Common myeloid progenitor, CD34-positive (primary cell): Measurements from ENCODE around the gene SDK1.

ENCODE experiments used
- CTCF ChIA-PET: fragments of 350-600 bp; sonication (Branson Sonifier 250); formaldehyde crosslinking; loops from one replicate; lab custom pipeline; 2021; ENCODE audit warnings: antibody characterized with exemption; lab: Charles Lee
- POLR2A ChIA-PET: fragments of 350-600 bp; sonication (Branson Sonifier 250); formaldehyde crosslinking; loops from one replicate; lab custom pipeline; 2021; ENCODE audit warnings: antibody characterized with exemption; lab: Charles Lee
- DNase-seq, 3 donors: peaks; one replicate each; pipeline versions ENCODE4 v3.0.0 to v3.0.0-alpha.2; 2013
- H3K27ac ChIP-seq, 2 experiments: 1 replicate in 1 of 2; 2 replicates in 1 of 2; pipeline ENCODE4 v1.7.0; 2013; ENCODE audit warnings: inconsistent platforms in 2 of 2, low read length in 2 of 2, mild to moderate bottlenecking in 2 of 2, low read depth in 1 of 2, moderate library complexity in 1 of 2; ENCODE audit not compliant: severe bottlenecking in 2 of 2, insufficient read depth in 1 of 2, poor library complexity in 1 of 2
- H3K27me3 ChIP-seq, 5 experiments: replicated peaks in 2 of 5; 1 replicate in 3 of 5; 2 replicates in 2 of 5; pipeline versions ENCODE4 v1.6.1 to v1.7.0; 2013; ENCODE audit warnings: low read length in 4 of 5, mild to moderate bottlenecking in 2 of 5, moderate library complexity in 2 of 5, inconsistent platforms in 1 of 5; ENCODE audit not compliant: insufficient read depth in 5 of 5, control insufficient read depth in 4 of 5
- H3K36me3 ChIP-seq, 4 experiments: 1 replicate in 2 of 4; 2 replicates in 2 of 4; pipeline versions ENCODE4 v1.6.1 to v1.7.0; 2013; ENCODE audit warnings: low read length in 3 of 4, control low read depth in 1 of 4, mild to moderate bottlenecking in 1 of 4; ENCODE audit not compliant: control insufficient read depth in 4 of 4, insufficient read depth in 4 of 4
- H3K4me1 ChIP-seq, 4 experiments: 1 replicate in 3 of 4; 2 replicates in 1 of 4; pipeline versions ENCODE4 v1.6.1 to v1.7.1; 2013; ENCODE audit warnings: low read length in 3 of 4, mild to moderate bottlenecking in 3 of 4, control low read depth in 1 of 4, inconsistent platforms in 1 of 4, moderate library complexity in 1 of 4; ENCODE audit not compliant: control insufficient read depth in 4 of 4, insufficient read depth in 4 of 4; ENCODE audit errors: control extremely low read depth in 1 of 4
- H3K4me3 ChIP-seq, 7 experiments: 1 replicate in 4 of 7; 2 replicates in 3 of 7; pipeline versions ENCODE4 v1.5.1 to v1.7.0; 2013; ENCODE audit warnings: mild to moderate bottlenecking in 7 of 7, low read length in 6 of 7, moderate library complexity in 6 of 7, inconsistent platforms in 2 of 7, low read depth in 2 of 7, control low read depth in 1 of 7; ENCODE audit not compliant: insufficient read depth in 4 of 7, control insufficient read depth in 1 of 7; ENCODE audit errors: extremely low read depth in 1 of 7
- H3K9me3 ChIP-seq, 5 experiments: 1 replicate in 4 of 5; 2 replicates in 1 of 5; pipeline versions ENCODE4 v1.6.1 to v1.7.1; 2013; ENCODE audit warnings: low read length in 4 of 5, mild to moderate bottlenecking in 2 of 5, inconsistent platforms in 1 of 5, low read depth in 1 of 5, moderate library complexity in 1 of 5; ENCODE audit not compliant: control insufficient read depth in 4 of 5, insufficient read depth in 2 of 5; ENCODE audit errors: control extremely low read depth in 1 of 5
- whole genome bisulfite sequencing: methylation state at CpG from one replicate; pipeline ENCODE4 v1.1.5; 2013; ENCODE audit not compliant: insufficient coverage; 5-methylcytosine and 5-hydroxymethylcytosine counted together

The SDK1 gene

GRCh38 chr7:4168541-4168940, 867.5 kb downstream of the SDK1 start:
- POLR2A ChIA-PET = no interaction called here
- Histone ChIP-seq H3K4me3 (no peak overlapping the region), H3K4me1 (no peaks in the 10 kb centered on the region), H3K27me3 (no peaks in the 10 kb centered on the region), H3K9me3 (no peaks in the 10 kb centered on the region), H3K36me3 (no peaks in the 10 kb centered on the region), H3K27ac (no peak overlapping the region)
- CTCF ChIA-PET = interaction anchor here (0.6 kb wide), 1 partner anchor 216 kb away, joined by 3 read pairs; no protein-coding TSS in a partner anchor
- 88% methylated on average over 4 of the region's 7 CpGs for WGBS
- DNase-seq = no peak

DNA sequence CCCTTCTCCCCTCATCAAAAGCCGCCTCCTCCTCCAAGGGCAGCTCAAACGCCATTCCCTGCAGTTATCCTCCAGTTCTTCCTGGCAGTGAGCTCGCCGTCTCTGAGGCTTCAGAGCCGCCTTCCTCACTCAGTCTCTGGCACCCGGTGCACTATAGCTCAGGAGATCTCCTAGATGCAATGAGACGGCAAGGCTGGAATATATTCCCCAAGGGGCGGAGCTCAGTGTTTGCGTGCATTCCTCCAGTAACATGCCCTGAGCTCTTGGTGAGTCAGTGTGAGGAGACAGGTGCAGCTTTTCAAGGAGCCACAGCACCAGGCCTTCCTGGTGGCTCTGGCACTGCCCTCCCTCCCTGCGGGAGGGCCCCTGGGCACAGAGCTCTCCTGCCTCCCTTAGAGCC, 868.4 kb downstream of the SDK1 start:
- H3K9me3 ChIP-seq = no peaks in the 10 kb centered on the region
- 95% methylated on average over 10 of the region's 10 CpGs for WGBS
- CTCF ChIA-PET = interaction anchor here (0.5 kb wide), 1 partner anchor 57 kb away, joined by 4 read pairs; no protein-coding TSS in a partner anchor

GRCh38 chr7:4170997-4171786, 870.1 kb downstream of the SDK1 start:
- CTCF ChIA-PET = interaction anchor here (0.8 to 1.1 kb wide), 2 partner anchors 12 to 44 kb away, joined by 3 read pairs; no protein-coding TSS in a partner anchor

More for the DNA sequence above, 868.4 kb downstream of the SDK1 start:
- H3K27ac ChIP-seq = no peak overlapping the region
- no peak for DNase-seq
- no peak overlapping the region for H3K4me3 ChIP-seq
- H3K27me3 ChIP-seq = no peaks in the 10 kb centered on the region
- H3K4me1 ChIP-seq = no peaks in the 10 kb centered on the region
- POLR2A ChIA-PET = no interaction called here
- H3K36me3 ChIP-seq = no peaks in the 10 kb centered on the region

DNA sequence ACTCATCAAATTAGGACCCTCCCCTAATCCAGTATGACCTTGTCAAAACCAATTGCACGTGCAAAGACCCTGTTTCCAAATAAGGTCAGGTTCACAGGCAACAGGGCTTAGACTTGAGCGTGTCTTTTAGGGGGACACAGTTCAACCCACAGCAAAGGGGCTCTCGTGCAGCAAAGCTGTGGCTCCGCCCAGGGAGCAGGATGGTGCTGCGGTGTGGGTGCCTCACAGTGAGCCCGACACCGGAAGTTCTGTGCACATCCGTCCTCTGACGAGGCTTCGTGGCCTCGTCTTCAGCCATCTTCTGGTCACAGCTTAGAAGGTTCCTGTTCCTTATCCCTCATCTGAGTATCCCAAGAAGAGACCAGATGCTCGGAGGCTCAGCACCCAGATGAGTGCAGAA, 871.8 kb downstream of the SDK1 start:
- CTCF ChIA-PET = no interaction called here
- H3K4me3 ChIP-seq = no peak overlapping the region
- H3K4me1 ChIP-seq = no peaks in the 10 kb centered on the region
- no peaks in the 10 kb centered on the region for H3K27me3 ChIP-seq
- WGBS = 95% methylated on average over 12 of the region's 12 CpGs
- H3K36me3 ChIP-seq = no peaks in the 10 kb centered on the region
- DNase-seq = no peak
- no peak overlapping the region for H3K27ac ChIP-seq
- POLR2A ChIA-PET = no interaction called here
- H3K9me3 ChIP-seq = peaks cover 0 to 2% (median 0%) of the 10 kb centered on the region in 5 experiments

More at GRCh38 chr7:4170997-4171786, 870.1 kb downstream of the SDK1 start:
- no peak overlapping the region for H3K27ac ChIP-seq
- no peaks in the 10 kb centered on the region for H3K4me1 ChIP-seq
- DNase-seq = no peak
- no peak overlapping the region for H3K4me3 ChIP-seq
- POLR2A ChIA-PET = no interaction called here
- H3K27me3 ChIP-seq = no peaks in the 10 kb centered on the region
- H3K36me3 ChIP-seq = no peaks in the 10 kb centered on the region
- H3K9me3 ChIP-seq = no peaks in the 10 kb centered on the region
- WGBS = 97% methylated on average over 21 of the region's 22 CpGs

- no peak overlapping the region for H3K27ac ChIP-seq
- POLR2A ChIA-PET = no interaction called here
- no peak overlapping the region for H3K4me3 ChIP-seq
- peaks cover 0 to 3% (median 0%) of the 10 kb centered on the region in 5 experiments for H3K9me3 ChIP-seq
- no peak for DNase-seq
- no peaks in the 10 kb centered on the region for H3K4me1 ChIP-seq
- H3K27me3 ChIP-seq = no peaks in the 10 kb centered on the region
- no peaks in the 10 kb centered on the region for H3K36me3 ChIP-seq
- CTCF ChIA-PET = no interaction called here
- 98% methylated on average over 9 of the region's 9 CpGs for WGBS
Measured at GRCh38 chr7:4173615-4174014, 872.6 kb downstream of the SDK1 start.

- H3K36me3 ChIP-seq = no peaks in the 10 kb centered on the region
- CTCF ChIA-PET = no interaction called here
- no peak for DNase-seq
- POLR2A ChIA-PET = no interaction called here
- peaks cover 0 to 3% (median 0%) of the 10 kb centered on the region in 5 experiments for H3K9me3 ChIP-seq
- H3K27me3 ChIP-seq = no peaks in the 10 kb centered on the region
- WGBS = 97% methylated on average over 8 of the region's 8 CpGs
- H3K4me3 ChIP-seq = no peak overlapping the region
- H3K4me1 ChIP-seq = no peaks in the 10 kb centered on the region
- no peak overlapping the region for H3K27ac ChIP-seq
Measured at GRCh38 chr7:4174016-4174415, 873.0 kb downstream of the SDK1 start.

- H3K9me3 ChIP-seq = peaks cover 0 to 3% (median 0%) of the 10 kb centered on the region in 5 experiments
- ChIA-PET POLR2A (no interaction called here), CTCF (no interaction called here)
- H3K27ac ChIP-seq = no peak overlapping the region
- H3K4me1 ChIP-seq = no peaks in the 10 kb centered on the region
- no peaks in the 10 kb centered on the region for H3K36me3 ChIP-seq
- no peak overlapping the region for H3K4me3 ChIP-seq
- no peaks in the 10 kb centered on the region for H3K27me3 ChIP-seq
- WGBS = 97% methylated on average over 11 of the region's 11 CpGs
- DNase-seq = no peak
Measured at GRCh38 chr7:4174451-4174850, 873.4 kb downstream of the SDK1 start.
